Measurements from ENCODE around the gene LRRC7.

Gene LRRC7

DNA sequence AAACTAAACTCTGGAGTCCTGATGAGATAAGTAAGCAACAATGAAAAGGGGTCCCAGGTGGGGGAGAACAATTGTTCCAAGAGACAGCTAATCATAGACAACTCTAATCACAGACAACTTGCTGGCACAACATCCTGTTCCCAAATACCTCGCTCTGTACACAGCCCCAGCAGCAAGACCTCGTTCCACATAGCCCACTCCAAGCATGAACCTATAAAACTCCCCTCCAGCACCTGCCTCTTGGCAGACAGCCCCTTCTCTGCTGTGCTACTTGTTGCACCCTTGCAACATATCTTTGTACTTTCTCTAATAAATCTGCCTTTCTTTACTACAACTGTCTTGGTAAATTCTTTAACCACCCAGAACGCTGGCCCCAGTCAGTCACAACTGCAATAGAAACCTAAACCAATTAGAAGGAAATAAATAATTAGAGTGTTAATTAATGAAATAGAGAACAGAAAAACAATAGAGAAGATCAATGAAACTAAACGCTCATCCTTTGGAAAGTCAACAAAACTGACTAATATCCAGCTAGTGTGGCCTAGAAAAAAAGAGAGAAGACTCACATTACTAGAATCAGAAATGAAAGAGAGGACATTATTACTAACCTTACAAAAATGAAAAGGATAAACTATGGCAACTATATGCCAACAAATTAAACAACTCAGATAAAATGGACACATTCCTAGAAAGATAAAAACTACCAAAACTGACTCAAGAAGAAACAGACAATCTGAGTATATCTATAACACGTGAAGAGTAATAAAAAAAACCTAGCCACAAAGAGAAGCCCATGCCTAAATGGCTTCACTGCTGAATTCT is 601.5 kb downstream of the LRRC7 start:
- DNase-seq: no peak
- intact Hi-C loops (cut with DNase I): no loop called here

DNA sequence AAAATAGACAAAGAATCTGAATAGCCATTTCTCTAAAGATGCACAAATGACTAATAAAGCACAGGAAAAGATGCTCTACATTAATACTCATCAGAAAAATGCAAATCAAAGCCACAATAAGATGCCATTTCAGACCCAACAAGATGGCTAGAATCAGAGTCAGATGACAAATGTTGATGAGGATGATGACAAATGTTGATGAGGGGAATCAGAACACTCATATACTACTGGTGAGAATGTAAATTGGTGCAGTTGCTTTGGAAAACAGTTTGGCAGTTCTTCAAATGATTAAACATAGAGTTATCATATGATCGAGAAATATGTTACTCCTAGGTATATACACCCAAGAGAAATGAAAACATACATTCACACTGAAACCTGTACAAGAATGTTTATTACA is 603.8 kb downstream of the LRRC7 start:
- intact Hi-C loops (cut with DNase I): no loop called here
- no peak for DNase-seq

All from head of caudate nucleus (tissue), 42 donors.